Upper lobe of left lung (tissue), 6 donors: Measurements from ENCODE around the gene ZNF775. TPM values are rescaled to one million over a fixed set of nuclear protein-coding genes. Genes with fewer than 3 reads are reported as not detected.
A peak's percentile ranks its signal among the peaks of the same experiment; 100 is the strongest.

Experiments used
- ATAC-seq, 2 donors: fragments of 200-7000 bp; cut with Tn5 transposase; one replicate each; pipeline ENCODE4 v1.9.1; 2022; ENCODE audit warnings: mild to moderate bottlenecking in 2 of 2, moderate library complexity in 2 of 2; ENCODE audit not compliant: low FRiP score in 2 of 2
- DNase-seq, 2 donors: peaks; one replicate each; pipeline ENCODE4 v3.0.0-alpha.2; 2019 to 2020
- H3K27ac ChIP-seq, 4 donors: fragments of 200-600 bp; sonication (generic); one replicate each; pipeline ENCODE4 v1.5.1; 2016 to 2019
- H3K27me3 ChIP-seq, 4 donors: fragments of 200-600 bp; sonication (generic); one replicate each; pipeline ENCODE4 v1.5.1; 2017 to 2019
- H3K36me3 ChIP-seq, 4 donors: fragments of 200-600 bp; sonication (generic); one replicate each; pipeline ENCODE4 v1.5.1; 2016 to 2019
- H3K4me1 ChIP-seq, 4 donors: fragments of 200-600 bp; sonication (generic); one replicate each; pipeline ENCODE4 v1.5.1; 2018 to 2019
- H3K4me3 ChIP-seq, 4 donors: fragments of 200-600 bp; sonication (generic); one replicate each; pipeline ENCODE4 v1.5.1; 2017 to 2019; ENCODE audit warnings: mild to moderate bottlenecking in 2 of 4, moderate library complexity in 1 of 4
- H3K9me3 ChIP-seq, 4 donors: fragments of 200-600 bp; sonication (generic); one replicate each; pipeline ENCODE4 v1.5.1; 2018 to 2019
- EP300 ChIP-seq, 4 donors: sonication (generic); formaldehyde crosslinking; IDR thresholded peaks; one replicate each; pipeline ENCODE4 v1.5.1; 2017; ENCODE audit warnings: antibody characterized with exemption in 4 of 4, control low read depth in 2 of 4
- POLR2A ChIP-seq, 4 donors: fragments of 450-650 bp; IDR thresholded peaks; one replicate each; pipeline ENCODE4 v1.5.1; 2016 to 2017; ENCODE audit warnings: antibody characterized with exemption in 4 of 4, mild to moderate bottlenecking in 2 of 4
- POLR2AphosphoS5 ChIP-seq, 2 donors: sonication (generic); formaldehyde crosslinking; IDR thresholded peaks; one replicate each; pipeline ENCODE4 v1.5.1; 2017; ENCODE audit warnings: antibody characterized with exemption in 2 of 2
- WGBS, 2 donors: methylation state at CpG; one replicate each; pipeline ENCODE4 v1.1.5; 2017 to 2018; 5-methylcytosine and 5-hydroxymethylcytosine counted together
- total RNA-seq, 6 donors: library from RNA; depleted of rRNA in 4 of 6; stranded (reverse); fragments of >200 nt in 4 of 6; gene quantifications; one replicate each; pipeline versions ENCODE4 v1.1.0 to v1.2.1, GENCODE V29; 2016 to 2021
- TF ChIP-seq, protein P1 (sequence below), 6 experiments: fragments of 450-650 bp in 4 of 6; fragments of 200-600 bp in 2 of 6; sonication (generic) in 2 of 6; IDR thresholded peaks; one replicate each; pipeline ENCODE4 v1.5.1; 2016 to 2019; ENCODE audit warnings: antibody characterized with exemption in 6 of 6
- donor health status: DM: no; HTN: no; CAD: no; lungs with moderate emphysema.
- donor health status: DM: no; HTN: yes; CAD: no; lungs with severe emphysema.

The ZNF775 gene
- total RNA-seq, 6 donors from 2014 or later = 3.0 to 6.5 (median 5.5) TPM

DNA sequence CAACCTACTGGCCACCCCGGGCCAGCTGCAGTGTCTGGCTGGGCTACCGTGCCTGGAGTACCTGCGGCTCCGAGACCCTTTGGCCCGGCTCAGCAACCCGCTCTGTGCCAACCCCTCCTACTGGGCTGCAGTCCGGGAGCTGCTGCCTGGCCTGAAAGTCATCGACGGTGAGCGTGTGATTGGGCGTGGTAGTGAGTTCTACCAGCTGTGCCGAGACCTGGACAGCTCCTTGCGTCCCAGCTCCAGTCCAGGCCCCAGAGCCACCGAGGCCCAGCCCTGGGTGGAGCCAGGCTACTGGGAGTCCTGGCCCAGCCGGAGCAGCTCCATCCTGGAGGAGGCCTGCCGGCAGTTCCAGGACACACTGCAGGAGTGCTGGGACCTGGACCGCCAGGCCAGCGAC is 42.0 kb upstream of the ZNF775 start:
- H3K9me3 ChIP-seq = no peaks in the 10 kb centered on the region
- peaks cover 12 to 35% (median 27%) of the 10 kb centered on the region in 4 donors for H3K4me1 ChIP-seq
- H3K27ac ChIP-seq = peak overlapping the region in 1 of 4 donors; percentile 35
- H3K36me3 ChIP-seq = peaks cover 0 to 7% (median 0%) of the 10 kb centered on the region in 4 donors
- no peak for DNase-seq
- 80 to 89% methylated on average over 3 to 18 of the region's 18 CpGs for WGBS, 2 donors
- no peak overlapping the region for H3K4me3 ChIP-seq
- H3K27me3 ChIP-seq = peaks cover 0 to 15% (median 6%) of the 10 kb centered on the region in 4 donors
- TF ChIP-seq, protein P1, sequence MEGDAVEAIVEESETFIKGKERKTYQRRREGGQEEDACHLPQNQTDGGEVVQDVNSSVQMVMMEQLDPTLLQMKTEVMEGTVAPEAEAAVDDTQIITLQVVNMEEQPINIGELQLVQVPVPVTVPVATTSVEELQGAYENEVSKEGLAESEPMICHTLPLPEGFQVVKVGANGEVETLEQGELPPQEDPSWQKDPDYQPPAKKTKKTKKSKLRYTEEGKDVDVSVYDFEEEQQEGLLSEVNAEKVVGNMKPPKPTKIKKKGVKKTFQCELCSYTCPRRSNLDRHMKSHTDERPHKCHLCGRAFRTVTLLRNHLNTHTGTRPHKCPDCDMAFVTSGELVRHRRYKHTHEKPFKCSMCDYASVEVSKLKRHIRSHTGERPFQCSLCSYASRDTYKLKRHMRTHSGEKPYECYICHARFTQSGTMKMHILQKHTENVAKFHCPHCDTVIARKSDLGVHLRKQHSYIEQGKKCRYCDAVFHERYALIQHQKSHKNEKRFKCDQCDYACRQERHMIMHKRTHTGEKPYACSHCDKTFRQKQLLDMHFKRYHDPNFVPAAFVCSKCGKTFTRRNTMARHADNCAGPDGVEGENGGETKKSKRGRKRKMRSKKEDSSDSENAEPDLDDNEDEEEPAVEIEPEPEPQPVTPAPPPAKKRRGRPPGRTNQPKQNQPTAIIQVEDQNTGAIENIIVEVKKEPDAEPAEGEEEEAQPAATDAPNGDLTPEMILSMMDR (IDR thresholded peaks at IDR 0.05) = no peak
- no peak for TF ChIP-seq POLR2A (IDR thresholded peaks at IDR 0.05)
- TF ChIP-seq EP300 (IDR thresholded peaks at IDR 0.05) = no peak
- ATAC-seq = no peak

DNA sequence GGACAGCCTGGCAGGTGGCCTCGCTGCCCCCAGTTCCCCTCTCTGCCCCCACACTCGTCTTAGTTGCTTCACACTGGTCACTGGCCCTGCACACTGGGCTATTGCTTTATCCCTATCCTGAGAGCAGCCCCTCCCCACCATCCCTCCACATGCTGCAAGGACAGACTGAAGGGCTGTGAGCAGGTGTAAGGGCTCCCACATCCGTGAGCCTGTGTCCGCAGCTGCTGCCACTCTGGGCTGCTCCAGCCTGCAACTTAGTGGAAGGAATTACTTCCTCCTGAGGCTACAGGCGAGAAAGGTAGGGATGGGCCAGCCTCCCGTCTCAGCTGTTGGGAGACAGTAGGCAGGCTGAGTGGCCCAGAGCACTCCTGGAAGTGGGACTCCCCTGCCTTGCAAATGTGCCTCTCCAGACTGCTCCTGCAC is 41.5 kb upstream of the ZNF775 start:
- no peak for ATAC-seq
- peaks cover 0 to 15% (median 6%) of the 10 kb centered on the region in 4 donors for H3K27me3 ChIP-seq
- TF ChIP-seq, protein P1 (IDR thresholded peaks at IDR 0.05) = no peak
- no peak for TF ChIP-seq EP300 (IDR thresholded peaks at IDR 0.05)
- no peak for TF ChIP-seq POLR2AphosphoS5 (IDR thresholded peaks at IDR 0.05)
- no peak for TF ChIP-seq POLR2A (IDR thresholded peaks at IDR 0.05)
- H3K9me3 ChIP-seq = no peaks in the 10 kb centered on the region
- no peak for DNase-seq
- H3K27ac ChIP-seq = no peak overlapping the region
- no peak overlapping the region for H3K4me3 ChIP-seq
- peaks cover 0 to 7% (median 0%) of the 10 kb centered on the region in 4 donors for H3K36me3 ChIP-seq
- peaks cover 12 to 35% (median 27%) of the 10 kb centered on the region in 4 donors for H3K4me1 ChIP-seq
- 75 to 83% methylated on average over 6 of the region's 6 CpGs for WGBS, 2 donors

DNA sequence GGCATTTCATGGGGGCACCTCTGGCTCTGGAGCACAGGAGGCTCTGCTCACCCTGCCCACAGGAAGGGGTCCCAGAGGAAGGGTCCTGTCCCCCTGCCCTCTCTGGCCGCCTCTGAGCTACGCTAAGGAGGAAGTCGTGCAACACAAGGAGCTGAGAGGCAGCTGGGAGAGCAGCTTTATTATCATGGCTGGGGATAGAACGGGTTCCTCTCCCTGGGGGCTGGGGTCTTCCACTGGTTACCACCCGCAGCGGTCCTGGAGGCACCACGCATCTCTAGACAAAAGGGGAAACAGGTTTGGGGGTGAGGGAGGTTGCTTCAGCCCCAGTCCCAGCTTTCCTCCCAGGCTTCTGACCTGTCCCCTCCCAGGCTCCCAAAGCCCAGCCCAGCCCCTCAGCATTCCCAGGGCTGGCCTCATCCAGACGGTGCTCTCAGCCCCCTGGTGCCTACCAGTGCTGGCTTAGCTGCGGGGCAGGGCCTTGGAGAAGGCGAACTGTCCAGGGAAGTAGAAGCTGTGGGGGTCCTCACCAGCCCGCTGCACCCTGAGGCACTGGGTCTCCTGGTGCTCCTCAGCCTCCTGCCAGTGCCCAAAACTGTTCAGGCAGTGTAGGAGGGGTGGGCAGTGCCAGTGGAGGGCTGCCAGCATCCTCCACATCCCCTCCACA is 40.8 kb upstream of the ZNF775 start:
- H3K27ac ChIP-seq = no peak overlapping the region
- ATAC-seq = no peak
- peaks cover 12 to 35% (median 27%) of the 10 kb centered on the region in 4 donors for H3K4me1 ChIP-seq
- no peak for DNase-seq
- H3K9me3 ChIP-seq = no peaks in the 10 kb centered on the region
- no peak overlapping the region for H3K4me3 ChIP-seq
- peaks cover 0 to 15% (median 6%) of the 10 kb centered on the region in 4 donors for H3K27me3 ChIP-seq
- H3K36me3 ChIP-seq = peaks cover 0 to 7% (median 0%) of the 10 kb centered on the region in 4 donors
- TF ChIP-seq EP300 (IDR thresholded peaks at IDR 0.05) (no peak), POLR2A (IDR thresholded peaks at IDR 0.05) (no peak), POLR2AphosphoS5 (IDR thresholded peaks at IDR 0.05) (no peak)
- TF ChIP-seq, protein P1 (IDR thresholded peaks at IDR 0.05) = no peak
- WGBS, 2 donors = 63 to 78% methylated on average over 2 to 10 of the region's 11 CpGs

DNA sequence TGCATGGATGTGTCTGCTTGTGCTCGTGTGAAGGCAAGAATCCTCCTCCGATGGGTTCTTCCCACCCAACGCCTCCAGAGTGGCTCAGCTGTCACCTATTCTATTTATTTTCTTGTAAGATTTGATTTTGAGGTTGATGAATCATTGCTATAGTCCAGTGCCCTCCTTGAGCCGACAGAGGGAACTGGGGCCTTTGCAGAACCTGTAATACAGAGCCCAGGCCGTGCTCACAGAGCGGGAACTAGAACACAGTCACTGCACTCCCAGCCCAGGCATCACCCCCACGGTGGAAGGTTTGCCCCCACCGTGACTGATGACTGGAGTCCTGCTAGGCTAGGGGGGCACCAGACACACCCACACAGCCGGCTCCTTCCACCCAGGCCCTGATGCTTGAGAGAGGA is 39.7 kb upstream of the ZNF775 start:
- Histone ChIP-seq H3K27me3 (peaks cover 0 to 15% (median 6%) of the 10 kb centered on the region in 4 donors), H3K4me1 (peaks cover 12 to 35% (median 27%) of the 10 kb centered on the region in 4 donors), H3K27ac (peak overlapping the region in 1 of 4 donors; percentile 84), H3K36me3 (peaks cover 0 to 7% (median 0%) of the 10 kb centered on the region in 4 donors), H3K4me3 (peak overlapping the region in 3 of 4 donors; percentile 34 to 57 (median 54)), H3K9me3 (no peaks in the 10 kb centered on the region)
- no peak for TF ChIP-seq EP300 (IDR thresholded peaks at IDR 0.05)
- TF ChIP-seq POLR2AphosphoS5 (IDR thresholded peaks at IDR 0.05) = no peak
- TF ChIP-seq POLR2A (IDR thresholded peaks at IDR 0.05) = no peak
- TF ChIP-seq, protein P1 (IDR thresholded peaks at IDR 0.05) = no peak
- ATAC-seq (no peak), DNase-seq (no peak)
- 48 to 78% methylated on average over 8 of the region's 9 CpGs for WGBS, 2 donors
